Activated T-helper 1 cell treated with anti-CD3 and anti-CD28 coated beads, Interleukin-12 subunit alpha, Interleukin-12 subunit beta, Interleukin-2, Interleukin-4 antibody, amounts not matched to agents 30 ng/mL and 10 ng/mL and 1 ng/mL, durations not matched to agents 14 hours and 24 hours and 36 hours (primary cell): Measurements from ENCODE around the gene CHST14. TPM values are rescaled to one million over a fixed set of nuclear protein-coding genes. Genes with fewer than 3 reads are reported as not detected.

Experiments
- DNase-seq: peaks from one replicate; pipeline ENCODE4 v3.0.0; 2021; ENCODE audit warnings: low spot score
- H3K27ac Mint-ChIP-seq: one replicate; pipeline ENCODE4 v1.8.0; 2021; ENCODE audit warnings: mild to moderate bottlenecking, mixed read lengths
- H3K27me3 Mint-ChIP-seq: one replicate; pipeline ENCODE4 v1.8.0; 2022; ENCODE audit warnings: mild to moderate bottlenecking, moderate library complexity, mixed read lengths; ENCODE audit not compliant: insufficient read depth
- H3K36me3 Mint-ChIP-seq: one replicate; pipeline ENCODE4 v1.8.0; 2021; ENCODE audit warnings: low read depth, mixed read lengths
- H3K4me1 Mint-ChIP-seq: one replicate; pipeline ENCODE4 v1.8.0; 2021; ENCODE audit warnings: low read depth, mixed read lengths
- H3K4me3 Mint-ChIP-seq: one replicate; pipeline ENCODE4 v1.8.0; 2021; ENCODE audit warnings: mild to moderate bottlenecking, moderate library complexity, mixed read lengths
- H3K9me3 Mint-ChIP-seq: one replicate; pipeline ENCODE4 v1.8.0; 2021; ENCODE audit warnings: mixed read lengths
- intact Hi-C: fragments of 100-400 bp; cut with micrococcal nuclease; formaldehyde crosslinking; loops from one replicate; pipeline ENCODE4 v1.15.1; 2024
- total RNA-seq: library from RNA; stranded (reverse); gene quantifications from 2 replicates; pipeline ENCODE4 v1.2.3, GENCODE V29; 2022

The CHST14 gene
- total RNA-seq, 1 donor from 2014 or later: 9.7 TPM

DNA sequence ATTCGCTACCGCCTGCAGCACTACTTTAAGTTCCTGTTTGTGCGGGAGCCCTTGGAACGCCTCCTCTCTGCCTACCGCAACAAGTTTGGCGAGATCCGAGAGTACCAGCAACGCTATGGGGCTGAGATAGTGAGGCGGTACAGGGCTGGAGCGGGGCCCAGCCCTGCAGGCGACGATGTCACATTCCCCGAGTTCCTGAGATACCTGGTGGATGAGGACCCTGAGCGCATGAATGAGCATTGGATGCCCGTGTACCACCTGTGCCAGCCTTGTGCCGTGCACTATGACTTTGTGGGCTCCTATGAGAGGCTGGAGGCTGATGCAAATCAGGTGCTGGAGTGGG lies 995 bp downstream of the CHST14 start:
- DNase-seq: no peak
- H3K4me1 Mint-ChIP-seq: peaks cover 19% of the 10 kb centered on the region

DNA sequence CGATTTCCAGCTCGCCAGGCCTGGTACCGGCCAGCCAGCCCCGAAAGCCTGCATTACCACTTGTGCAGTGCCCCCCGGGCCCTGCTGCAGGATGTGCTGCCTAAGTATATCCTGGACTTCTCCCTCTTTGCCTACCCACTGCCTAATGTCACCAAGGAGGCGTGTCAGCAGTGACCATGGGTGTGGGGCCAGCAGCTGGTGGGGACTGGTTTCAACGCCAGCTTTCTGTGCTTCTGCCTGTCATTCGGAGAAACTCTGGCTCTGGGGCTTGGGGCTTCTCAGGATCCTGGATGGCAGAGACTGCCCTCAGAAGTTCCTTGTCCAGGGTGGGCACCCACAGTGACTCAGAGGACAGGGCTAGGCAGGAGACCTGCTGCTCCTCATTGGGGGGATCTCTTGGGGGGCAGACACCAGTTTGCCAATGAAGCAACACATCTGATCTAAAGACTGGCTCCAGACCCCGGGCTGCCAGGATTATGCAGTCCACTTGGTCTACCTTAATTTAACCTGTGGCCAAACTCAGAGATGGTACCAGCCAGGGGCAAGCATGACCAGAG lies 1.5 kb downstream of the CHST14 start:
- H3K4me1 Mint-ChIP-seq: peaks cover 16% of the 10 kb centered on the region
- peak overlapping the region; percentile 79 for H3K27ac Mint-ChIP-seq
- peaks cover 3% of the 10 kb centered on the region for H3K36me3 Mint-ChIP-seq
- H3K9me3 Mint-ChIP-seq: no peaks in the 10 kb centered on the region
- no peak for DNase-seq
- intact Hi-C loops: no loop called here
- peaks cover 14% of the 10 kb centered on the region for H3K27me3 Mint-ChIP-seq
- H3K4me3 Mint-ChIP-seq: peak overlapping the region; percentile 89

More for the DNA sequence above, 995 bp downstream of the CHST14 start:
- H3K9me3 Mint-ChIP-seq: no peaks in the 10 kb centered on the region
- peaks cover 4% of the 10 kb centered on the region for H3K36me3 Mint-ChIP-seq
- H3K27ac Mint-ChIP-seq: peak overlapping the region; percentile 79
- H3K4me3 Mint-ChIP-seq: peak overlapping the region; percentile 89
- intact Hi-C loops: loop anchor here (1.0 kb wide), 1 partner anchor 36 kb away; no protein-coding TSS in a partner anchor
- H3K27me3 Mint-ChIP-seq: peaks cover 9% of the 10 kb centered on the region

DNA sequence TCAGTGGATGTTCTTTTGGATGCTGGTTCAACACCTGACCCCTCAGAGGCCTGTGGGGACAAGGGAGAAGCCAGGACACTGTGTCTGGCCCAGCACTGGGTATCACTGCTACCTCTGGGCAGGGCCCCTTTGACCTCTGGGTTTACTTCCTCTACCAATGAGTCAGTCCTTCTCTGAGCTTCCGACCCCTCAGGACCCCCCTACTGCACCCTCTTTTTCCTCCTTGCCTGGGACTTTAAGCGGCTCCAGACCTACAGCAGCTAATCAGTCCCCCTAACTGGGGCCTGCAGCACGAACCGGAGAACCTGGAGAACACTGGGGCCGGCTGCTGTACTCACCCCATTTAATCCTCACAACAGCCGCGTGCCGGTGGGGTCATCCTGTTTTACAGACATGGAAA lies 3.8 kb downstream of the CHST14 start:
- Mint-ChIP-seq H3K4me1 (peaks cover 14% of the 10 kb centered on the region), H3K4me3 (no peak overlapping the region), H3K27me3 (peaks cover 24% of the 10 kb centered on the region), H3K9me3 (no peaks in the 10 kb centered on the region), H3K36me3 (peaks cover 2% of the 10 kb centered on the region), H3K27ac (no peak overlapping the region)
- intact Hi-C loops: no loop called here
- no peak for DNase-seq

DNA sequence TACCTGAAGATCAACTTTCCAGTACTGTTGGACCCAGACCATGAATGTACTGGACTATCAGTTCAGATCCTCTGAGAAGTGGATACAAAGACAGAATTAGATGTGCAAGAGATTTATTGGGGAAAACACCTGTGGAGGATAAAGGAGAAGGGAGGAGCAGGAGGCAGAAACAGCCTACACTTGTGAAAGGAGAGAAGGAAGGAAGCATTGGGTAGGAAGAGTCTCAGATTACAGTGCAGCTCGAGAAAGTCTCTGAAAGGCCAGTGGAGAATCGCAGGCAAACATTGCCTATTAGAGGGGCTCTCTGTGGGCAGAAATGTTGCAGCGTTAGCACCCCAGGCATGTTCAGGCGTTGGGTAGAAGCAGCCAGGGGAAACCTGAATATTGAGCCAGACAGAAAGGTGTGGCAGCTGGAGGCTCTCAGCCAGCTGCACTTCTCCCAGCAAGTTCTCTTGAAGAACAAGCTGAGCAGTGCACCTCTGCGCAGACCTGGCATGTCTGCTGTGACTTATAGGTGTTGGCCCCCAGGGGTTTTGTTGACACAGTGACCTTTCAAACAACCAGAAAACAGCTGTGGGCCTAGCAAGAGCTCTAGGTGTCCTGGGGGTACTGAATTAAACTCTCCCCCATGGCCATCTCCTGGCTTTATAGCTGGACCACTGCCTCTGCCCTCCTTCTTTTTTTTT lies 7.0 kb downstream of the CHST14 start:
- Mint-ChIP-seq H3K36me3 (no peaks in the 10 kb centered on the region), H3K4me3 (no peak overlapping the region), H3K4me1 (no peaks in the 10 kb centered on the region), H3K27me3 (peaks cover 44% of the 10 kb centered on the region), H3K9me3 (no peaks in the 10 kb centered on the region), H3K27ac (no peak overlapping the region)
- no peak for DNase-seq
- intact Hi-C loops: no loop called here

DNA sequence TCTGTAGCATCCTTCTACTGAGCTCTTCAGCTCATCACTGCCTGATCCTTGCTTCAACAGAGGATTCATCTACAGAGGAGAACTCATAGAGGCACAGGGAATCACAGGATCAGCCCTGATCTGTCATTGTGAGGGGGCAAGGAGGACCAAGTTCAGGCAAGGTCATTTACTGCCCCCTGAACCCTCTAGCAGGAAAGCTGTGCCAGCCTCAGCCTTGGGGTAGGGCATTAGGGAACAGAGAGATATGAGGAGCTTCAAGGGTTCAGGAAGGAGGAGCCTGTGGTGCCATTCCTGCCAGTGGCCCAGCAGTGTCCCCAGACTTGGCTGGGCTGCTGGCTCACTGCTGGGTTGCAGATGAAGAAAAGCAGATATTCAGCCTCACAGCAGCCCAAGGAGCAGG lies 8.2 kb downstream of the CHST14 start:
- intact Hi-C loops: no loop called here
- Mint-ChIP-seq H3K9me3 (no peaks in the 10 kb centered on the region), H3K27ac (no peak overlapping the region), H3K27me3 (peaks cover 44% of the 10 kb centered on the region), H3K4me1 (no peaks in the 10 kb centered on the region), H3K36me3 (no peaks in the 10 kb centered on the region), H3K4me3 (no peak overlapping the region)
- no peak for DNase-seq

DNA sequence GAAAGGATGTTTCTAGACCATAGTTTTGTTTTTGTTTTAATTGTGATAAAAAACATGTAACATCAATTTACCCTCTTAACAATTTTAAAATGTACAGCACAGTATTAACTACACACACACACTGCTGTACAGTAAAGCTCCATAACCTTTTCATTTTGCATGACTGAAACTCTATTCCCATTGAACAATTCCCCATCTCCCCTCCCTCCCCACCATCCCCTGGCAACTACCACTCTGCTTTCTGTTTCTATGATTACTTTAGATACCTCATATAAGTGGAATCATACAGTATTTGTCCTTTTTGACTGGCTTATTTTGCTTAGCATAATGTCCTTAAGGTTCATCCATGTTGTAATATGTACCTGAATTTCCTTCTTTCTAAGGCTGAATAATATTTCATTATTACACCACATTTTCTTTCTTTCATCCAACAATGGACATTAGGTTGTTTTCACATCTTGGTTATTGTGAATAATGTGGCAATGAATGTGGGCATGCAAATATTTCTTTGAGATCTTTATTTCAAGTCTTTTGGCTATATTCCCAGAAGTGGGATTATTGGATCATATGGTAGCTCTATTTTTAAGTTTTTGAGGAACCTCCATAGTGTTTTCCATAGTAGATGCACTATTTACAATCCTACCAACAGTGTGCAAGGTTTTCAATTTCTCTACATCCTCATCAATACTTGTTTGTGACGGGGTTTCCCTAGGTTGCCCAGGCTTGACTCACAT lies 10.7 kb downstream of the CHST14 start:
- Mint-ChIP-seq H3K4me3 (no peak overlapping the region), H3K4me1 (no peaks in the 10 kb centered on the region), H3K9me3 (no peaks in the 10 kb centered on the region), H3K27me3 (peaks cover 36% of the 10 kb centered on the region), H3K36me3 (no peaks in the 10 kb centered on the region), H3K27ac (no peak overlapping the region)
- DNase-seq: no peak
- intact Hi-C loops: no loop called here

DNA sequence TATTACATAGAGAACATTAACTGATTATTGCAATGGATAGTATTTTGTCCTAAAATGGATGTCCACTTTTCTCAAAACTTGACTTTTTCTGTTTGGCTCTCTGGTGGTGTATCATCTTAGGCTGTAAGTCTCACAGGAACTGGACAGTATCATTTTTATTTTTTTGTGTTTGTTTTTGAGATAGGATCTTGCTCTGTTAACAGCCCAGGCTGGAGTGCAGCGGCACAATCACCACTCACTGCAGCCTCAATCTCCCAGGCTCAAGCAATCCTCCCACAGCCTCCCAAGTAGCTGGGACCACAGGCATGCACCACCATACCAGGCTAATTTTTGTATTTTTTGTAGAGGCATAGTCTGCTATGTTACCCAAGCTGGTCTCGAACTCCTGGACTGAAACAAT lies 13.1 kb downstream of the CHST14 start:
- intact Hi-C loops: no loop called here
- H3K27ac Mint-ChIP-seq: no peak overlapping the region
- H3K36me3 Mint-ChIP-seq: no peaks in the 10 kb centered on the region
- H3K9me3 Mint-ChIP-seq: no peaks in the 10 kb centered on the region
- no peak overlapping the region for H3K4me3 Mint-ChIP-seq
- peaks cover 25% of the 10 kb centered on the region for H3K27me3 Mint-ChIP-seq
- no peaks in the 10 kb centered on the region for H3K4me1 Mint-ChIP-seq
- DNase-seq: no peak

DNA sequence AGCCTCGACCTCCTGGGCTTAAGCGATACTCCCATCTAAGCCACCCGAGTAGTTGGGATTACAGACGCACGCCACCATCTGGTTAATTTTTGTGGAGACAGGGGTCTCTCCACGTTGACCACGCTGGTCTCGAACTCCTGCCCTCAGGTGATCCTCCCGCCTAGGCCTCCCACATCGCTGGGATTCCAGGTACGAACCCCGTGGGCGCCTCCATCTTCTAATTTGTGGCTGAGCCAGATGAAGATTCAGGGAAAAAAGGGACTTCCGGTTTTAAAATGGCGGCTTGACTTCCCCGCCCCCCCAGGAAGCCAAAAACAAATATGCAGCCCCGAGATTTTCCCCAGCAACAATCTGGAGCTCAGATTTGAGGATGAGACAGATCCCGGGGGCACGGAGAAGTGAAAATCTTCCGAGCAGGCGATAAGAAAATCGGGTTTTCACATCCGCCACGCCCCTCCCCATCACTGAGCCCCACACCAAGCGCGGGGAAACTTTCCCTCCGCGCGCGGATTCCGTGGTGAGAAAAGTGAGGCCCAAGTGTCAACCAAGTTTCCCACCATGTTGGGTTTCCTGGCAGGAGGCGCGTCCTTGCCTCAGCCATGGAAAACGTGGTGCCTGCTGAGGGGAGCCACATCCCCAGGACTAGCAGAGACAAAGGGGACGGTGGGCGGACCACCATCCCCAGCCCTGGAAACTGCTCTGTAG lies 15.4 kb downstream of the CHST14 start:
- intact Hi-C loops: no loop called here
- DNase-seq: no peak
- H3K9me3 Mint-ChIP-seq: no peaks in the 10 kb centered on the region
- H3K27ac Mint-ChIP-seq: no peak overlapping the region
- no peak overlapping the region for H3K4me3 Mint-ChIP-seq
- no peaks in the 10 kb centered on the region for H3K4me1 Mint-ChIP-seq
- H3K27me3 Mint-ChIP-seq: peaks cover 16% of the 10 kb centered on the region
- no peaks in the 10 kb centered on the region for H3K36me3 Mint-ChIP-seq

DNA sequence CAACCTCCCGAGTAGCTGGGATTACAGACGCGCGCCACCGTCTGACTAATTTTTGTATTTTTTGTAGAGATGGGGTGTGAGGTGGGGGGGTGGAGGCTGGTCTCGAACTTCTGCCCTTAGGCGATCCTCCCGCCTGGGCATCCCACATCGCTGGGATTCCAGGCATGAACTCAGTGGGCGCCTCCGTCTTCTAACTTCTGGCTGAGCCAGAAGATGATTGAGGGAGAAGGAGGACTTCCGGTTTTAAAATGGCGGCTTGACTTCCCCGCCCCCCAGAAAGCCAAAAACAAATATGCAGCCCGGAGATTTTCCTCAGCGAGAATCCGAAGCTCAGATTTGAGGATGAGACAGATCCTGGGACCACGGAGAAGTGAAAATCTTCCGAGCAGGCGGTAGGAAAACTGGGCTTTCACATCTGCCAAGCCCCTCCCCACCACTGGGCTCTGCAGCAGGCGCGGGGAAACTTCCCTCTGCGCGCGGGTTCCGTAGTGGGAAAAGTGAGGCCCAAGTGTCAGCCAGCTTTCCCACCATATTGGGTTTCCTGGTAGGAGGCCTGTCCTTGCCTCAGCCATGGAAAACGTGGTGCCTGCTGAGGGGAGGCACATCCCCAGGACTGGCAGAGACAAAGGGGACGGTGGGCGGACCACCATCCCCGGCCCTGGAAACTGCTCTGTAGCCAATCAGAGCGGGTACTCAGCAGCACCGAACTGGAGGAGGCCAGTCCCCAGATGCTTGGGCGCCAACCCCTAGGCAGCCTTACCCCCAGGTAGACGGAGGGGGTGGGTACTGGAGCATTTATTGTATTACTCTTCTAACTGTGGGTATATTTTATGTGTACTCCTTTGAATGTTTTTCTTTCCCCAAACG lies 17.3 kb downstream of the CHST14 start:
- H3K27me3 Mint-ChIP-seq: peaks cover 3% of the 10 kb centered on the region
- peaks cover 4% of the 10 kb centered on the region for H3K4me1 Mint-ChIP-seq
- no peak overlapping the region for H3K27ac Mint-ChIP-seq
- no peak overlapping the region for H3K4me3 Mint-ChIP-seq
- DNase-seq: no peak
- H3K36me3 Mint-ChIP-seq: no peaks in the 10 kb centered on the region
- intact Hi-C loops: no loop called here
- no peaks in the 10 kb centered on the region for H3K9me3 Mint-ChIP-seq

DNA sequence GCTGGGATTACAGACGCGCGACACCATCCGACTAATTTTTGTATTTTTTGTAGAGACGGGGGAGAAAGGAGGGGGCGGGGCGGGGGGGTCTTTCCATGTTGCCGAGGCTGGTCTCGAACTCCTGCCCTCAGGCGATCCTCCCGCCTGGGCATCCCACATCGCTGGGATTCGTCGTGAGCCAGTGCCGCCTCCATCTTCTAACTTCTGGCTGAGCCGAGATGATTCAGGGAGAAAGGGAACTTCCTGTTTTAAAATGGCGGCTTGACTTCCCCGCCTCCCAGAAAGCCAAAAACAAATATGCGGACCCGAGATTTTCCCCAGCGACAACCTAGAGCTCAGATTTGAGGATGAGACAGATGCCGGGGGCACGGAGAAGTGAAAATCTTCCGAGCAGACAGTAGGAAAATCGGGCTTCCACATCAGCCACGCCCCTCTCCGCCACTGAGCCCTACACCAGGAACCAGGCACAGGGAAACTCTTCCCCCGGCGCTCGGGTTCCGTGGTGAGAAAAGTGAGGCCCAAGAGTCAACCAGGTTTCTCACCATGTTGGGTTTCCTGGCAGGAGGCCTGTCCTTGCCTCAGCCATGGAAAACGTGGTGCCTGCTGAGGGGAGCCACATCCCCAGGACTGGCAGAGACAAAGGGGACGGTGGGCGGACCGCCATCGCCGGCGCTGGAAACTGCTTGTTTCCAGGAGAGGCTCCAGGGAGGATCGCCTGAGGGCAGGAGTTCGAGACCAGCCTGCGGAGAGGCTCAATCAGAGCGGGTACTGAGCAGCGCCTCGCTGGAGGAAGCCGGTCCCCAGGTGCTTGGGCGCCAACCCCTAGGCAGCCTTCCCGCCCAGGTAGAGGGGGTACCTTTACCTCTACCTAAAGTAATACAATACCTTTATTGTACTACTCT lies 18.7 kb downstream of the CHST14 start:
- intact Hi-C loops: no loop called here
- no peak for DNase-seq
- H3K9me3 Mint-ChIP-seq: no peaks in the 10 kb centered on the region
- H3K4me3 Mint-ChIP-seq: no peak overlapping the region
- H3K36me3 Mint-ChIP-seq: no peaks in the 10 kb centered on the region
- H3K27ac Mint-ChIP-seq: no peak overlapping the region
- H3K27me3 Mint-ChIP-seq: peaks cover 6% of the 10 kb centered on the region
- peaks cover 18% of the 10 kb centered on the region for H3K4me1 Mint-ChIP-seq

DNA sequence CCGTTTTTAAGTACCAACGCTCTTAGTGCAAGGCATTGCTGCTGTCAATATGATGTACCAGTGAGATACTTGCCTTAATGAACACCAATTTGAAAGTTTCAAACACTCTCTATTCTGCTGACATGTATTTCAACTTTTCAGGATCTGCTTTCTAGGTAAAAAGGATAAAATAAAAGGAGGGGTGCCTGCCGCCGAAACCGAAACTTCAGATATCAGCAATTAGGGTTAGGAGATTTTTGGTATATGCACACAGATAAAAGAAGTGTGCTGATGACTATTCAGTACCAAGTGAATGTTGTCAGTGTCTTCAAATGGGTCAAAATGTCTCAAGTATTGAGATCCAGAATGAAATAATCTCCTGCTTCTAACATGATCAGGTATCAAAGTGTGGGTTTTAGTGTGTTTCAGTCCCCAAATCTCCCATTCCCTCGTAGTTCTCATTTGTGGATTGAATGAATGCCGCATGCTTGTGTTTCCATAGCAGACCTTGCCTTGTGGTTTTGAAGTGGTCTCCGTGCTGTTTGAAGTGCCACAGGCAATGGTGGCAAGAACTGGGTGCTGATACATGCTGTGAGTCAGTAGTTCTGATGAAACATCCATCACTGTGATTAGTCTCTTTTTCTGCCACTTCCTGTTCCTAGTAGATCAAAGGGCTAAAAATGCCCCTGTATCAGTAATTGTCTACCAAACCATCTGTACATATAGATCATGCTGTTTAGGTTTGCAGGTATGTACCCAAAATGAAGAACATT lies 22.5 kb downstream of the CHST14 start:
- H3K27me3 Mint-ChIP-seq: peaks cover 12% of the 10 kb centered on the region
- no peaks in the 10 kb centered on the region for H3K36me3 Mint-ChIP-seq
- DNase-seq: peak; percentile 7
- intact Hi-C loops: no loop called here
- peaks cover 18% of the 10 kb centered on the region for H3K4me1 Mint-ChIP-seq
- H3K27ac Mint-ChIP-seq: peak overlapping the region; percentile 27
- H3K9me3 Mint-ChIP-seq: no peaks in the 10 kb centered on the region
- peak overlapping the region; percentile 2 for H3K4me3 Mint-ChIP-seq
